ENCODE results near the gene CPLX3. TPM values are rescaled to one million over a fixed set of nuclear protein-coding genes. Genes with fewer than 3 reads are reported as not detected.

Gene CPLX3
- polyA plus RNA-seq, 4 donors: 0.03 to 0.13 TPM; not detected in 2

DNA sequence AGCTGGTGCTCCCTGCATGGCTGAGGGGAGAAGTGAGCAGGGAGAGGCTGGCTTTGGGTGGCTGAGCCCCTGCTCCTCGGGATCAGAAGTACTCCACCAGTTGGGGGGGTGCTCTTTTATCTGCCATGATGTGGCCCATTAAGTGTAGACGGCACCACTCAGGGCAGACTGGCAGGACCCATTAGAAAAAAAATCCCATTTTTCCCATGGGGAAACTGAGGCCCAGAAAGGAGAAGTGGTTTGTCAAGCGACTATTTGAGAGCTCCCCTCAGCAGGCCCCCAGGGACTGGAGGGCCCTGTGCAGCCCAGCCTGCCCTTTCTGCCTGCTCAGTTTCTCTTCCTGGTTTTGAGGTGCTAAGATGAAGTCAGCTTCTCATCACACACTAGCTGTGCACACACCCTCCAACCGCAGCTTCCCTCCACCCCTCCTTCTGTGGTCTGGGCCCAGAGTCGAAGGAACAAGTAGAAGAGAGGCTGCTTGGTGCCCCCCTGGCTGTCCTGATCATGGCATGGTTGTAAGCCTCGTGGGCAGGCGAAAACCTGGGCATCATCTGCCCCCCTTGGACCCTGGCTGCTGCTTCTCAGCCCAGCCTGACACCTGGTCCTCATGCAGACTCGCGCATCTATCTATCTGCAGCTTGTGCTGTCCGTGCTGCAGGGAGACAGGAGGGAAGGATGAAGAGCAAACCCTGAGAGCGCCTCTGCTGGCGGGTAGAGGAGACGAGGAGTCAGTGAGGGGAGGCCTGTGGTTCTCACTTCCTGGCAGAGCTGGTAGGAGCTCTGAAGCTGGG, 39.0 kb upstream of the CPLX3 start:
- DNase-seq (ENCODE audit: low read depth in 4 of 4, low spot score in 3 of 4): no peak

DNA sequence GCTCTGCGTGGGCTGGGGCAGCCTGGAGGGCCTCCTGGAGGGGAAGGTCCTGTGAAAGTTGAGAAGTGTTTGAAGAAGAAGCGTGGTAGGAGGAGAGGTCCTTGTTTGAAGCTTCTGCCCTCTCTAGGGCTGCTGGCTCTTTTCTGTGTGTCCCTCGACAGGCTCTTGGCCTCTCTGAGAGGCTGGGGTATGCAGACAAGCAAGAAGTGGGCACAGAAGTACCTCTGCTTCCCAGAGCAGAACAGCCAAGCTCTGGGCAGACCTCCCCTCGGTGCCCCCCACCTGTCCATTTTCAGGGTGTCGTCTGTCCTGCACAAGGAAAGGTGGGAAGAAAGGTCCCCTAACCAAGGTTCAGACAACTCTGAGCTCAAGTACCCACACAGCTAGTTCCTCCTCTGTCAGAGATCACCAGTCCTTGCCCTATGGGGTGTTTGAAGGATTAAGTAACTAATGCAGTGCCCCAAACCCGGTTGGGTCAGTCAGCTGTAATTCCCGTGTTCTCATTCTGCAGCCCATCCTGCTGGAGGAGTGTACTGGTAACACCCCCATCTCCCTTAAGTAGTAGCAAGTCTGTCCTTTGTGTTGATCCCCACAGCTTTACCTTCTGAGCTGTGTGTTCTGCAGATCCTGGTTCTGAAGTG, 38.3 kb upstream of the CPLX3 start:
- no peak for DNase-seq (ENCODE audit: low read depth in 4 of 4, low spot score in 3 of 4)

DNA sequence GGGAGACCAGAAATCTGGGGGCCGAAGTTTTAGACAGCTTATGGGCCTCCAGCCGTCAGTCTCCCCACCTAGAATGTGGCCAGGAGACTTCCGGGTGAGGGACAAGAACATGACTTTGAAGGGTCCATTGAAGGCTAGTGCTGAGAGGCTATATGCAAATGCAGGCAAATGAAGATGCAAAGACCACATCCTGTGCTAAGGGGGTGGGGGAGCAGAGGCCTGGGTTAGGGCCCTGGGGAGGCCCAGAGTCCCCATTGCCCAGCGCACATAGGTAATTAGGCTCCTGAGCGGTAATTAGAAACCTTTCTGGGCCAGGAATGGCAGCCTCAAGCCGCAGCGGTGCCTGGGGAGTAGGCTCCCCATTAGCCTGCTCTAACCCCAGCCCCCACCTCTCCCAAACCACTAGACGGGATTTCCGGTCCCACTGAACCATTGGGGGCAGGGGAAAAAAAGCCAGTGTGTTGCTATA, 37.7 kb upstream of the CPLX3 start:
- no peak for DNase-seq (ENCODE audit: low read depth in 4 of 4, low spot score in 3 of 4)

- no peak for DNase-seq (ENCODE audit: low read depth in 4 of 4, low spot score in 3 of 4)
Observed at GRCh38 chr15:74789171-74789631, 37.2 kb upstream of the CPLX3 start.

- DNase-seq (ENCODE audit: low read depth in 4 of 4, low spot score in 3 of 4): no peak
Observed at GRCh38 chr15:74789741-74790079, 36.7 kb upstream of the CPLX3 start.

GRCh38 chr15:74790080-74790916, 36.1 kb upstream of the CPLX3 start:
- DNase-seq (ENCODE audit: low read depth in 4 of 4, low spot score in 3 of 4): no peak

- no peak for DNase-seq (ENCODE audit: low read depth in 4 of 4, low spot score in 3 of 4)
Observed at GRCh38 chr15:74791007-74791406, 35.4 kb upstream of the CPLX3 start.

DNA sequence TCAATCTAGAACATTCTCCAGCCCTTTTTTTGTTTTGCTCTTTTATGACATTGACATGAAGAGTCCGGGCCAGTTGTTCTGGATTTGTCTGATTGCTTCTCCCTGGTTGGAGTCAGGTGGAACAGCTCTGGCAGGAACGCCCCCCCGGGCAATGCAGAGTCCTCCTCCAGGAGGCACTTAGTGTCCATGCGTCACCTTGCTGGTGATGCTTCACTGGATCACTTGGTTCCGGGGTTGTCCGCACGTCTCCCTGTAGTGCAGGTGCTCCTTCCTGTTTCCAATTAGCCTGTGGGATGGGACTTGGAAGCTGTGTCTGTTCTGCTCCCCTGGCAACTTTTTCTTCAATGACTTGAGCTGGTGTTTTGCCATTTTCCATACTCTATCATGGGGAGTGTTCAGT, 34.8 kb upstream of the CPLX3 start:
- DNase-seq (ENCODE audit: low read depth in 4 of 4, low spot score in 3 of 4): no peak

GRCh38 chr15:74792227-74793016, 34.0 kb upstream of the CPLX3 start:
- DNase-seq (ENCODE audit: low read depth in 4 of 4, low spot score in 3 of 4): no peak

DNA sequence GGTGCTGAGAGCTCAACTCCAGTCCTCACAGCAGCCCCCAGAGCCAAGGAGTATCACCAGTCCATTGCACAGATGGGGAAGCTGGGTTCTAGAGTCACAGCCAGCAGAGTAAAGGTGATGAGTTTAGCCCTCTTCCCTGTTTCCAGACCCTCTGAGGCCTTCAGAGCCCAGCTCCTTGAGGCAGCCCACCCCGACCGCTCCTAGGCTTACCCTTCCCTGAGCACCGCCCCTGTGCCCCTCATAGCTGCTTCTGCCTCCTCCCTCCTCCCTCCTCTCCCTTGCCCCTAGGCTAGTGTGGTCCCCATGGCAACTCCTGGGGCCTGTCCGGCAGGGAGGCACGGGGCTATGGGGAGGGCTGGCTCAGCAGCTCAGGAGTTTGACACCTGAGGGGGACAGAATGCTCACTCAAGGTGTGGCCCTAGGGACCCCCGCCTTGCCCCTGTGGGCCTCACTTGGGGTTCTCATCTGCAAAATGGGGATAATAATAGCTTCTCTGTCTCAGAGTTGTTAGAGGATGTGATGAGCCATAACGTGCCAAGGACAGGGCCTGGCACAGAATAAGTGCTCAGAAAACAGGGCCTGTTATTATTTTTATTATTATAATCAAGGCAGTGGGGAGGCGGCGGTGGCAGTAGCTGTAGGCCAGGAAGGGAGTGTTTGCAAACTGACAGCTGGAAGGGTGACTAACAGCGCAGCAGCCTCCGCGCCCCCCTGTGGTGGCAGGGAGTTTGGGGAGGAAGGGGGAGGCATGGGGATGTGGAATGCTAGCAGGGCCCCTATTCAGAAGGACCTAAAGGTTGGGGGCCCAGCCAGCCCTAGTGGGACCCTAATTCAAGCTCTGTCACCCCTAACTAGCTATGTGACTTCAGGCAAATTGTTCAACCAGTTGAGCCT, 33.0 kb upstream of the CPLX3 start:
- DNase-seq (ENCODE audit: low read depth in 4 of 4, low spot score in 3 of 4): no peak

DNA sequence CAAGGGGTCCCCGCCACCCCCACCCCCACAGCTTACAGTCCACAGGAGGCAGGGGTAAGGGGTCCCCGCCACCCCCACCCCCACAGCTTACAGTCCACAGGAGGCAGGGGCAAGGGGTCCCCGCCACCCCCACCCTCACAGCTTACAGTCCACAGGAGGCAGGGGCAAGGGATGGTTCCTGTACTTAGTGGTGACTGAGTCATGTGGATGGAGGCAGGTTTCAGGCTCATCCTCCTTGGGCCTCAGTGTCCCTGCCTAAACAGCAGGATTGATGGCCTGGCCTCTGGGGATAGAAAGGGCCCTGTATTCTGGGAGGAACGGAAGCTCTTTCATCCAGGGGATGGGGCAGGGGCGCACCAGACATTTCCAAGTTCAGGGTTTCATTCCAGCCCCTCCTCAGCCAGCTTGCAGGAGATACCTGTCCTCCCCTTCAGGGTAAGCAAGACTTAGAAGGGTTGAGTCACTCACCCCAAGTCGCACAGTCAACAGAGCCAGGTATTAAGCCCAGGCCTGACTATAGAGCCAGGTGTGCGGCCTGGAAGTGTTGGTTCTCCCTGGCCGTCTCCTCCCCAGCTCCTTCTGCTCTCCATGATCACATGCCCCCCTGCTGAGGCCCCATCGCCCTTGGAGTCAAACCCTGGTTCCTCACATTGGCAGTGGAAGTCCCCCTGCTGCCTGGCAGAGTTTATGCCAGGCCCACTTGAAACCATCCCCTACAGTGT, 32.0 kb upstream of the CPLX3 start:
- DNase-seq (ENCODE audit: low read depth in 4 of 4, low spot score in 3 of 4): no peak

DNA sequence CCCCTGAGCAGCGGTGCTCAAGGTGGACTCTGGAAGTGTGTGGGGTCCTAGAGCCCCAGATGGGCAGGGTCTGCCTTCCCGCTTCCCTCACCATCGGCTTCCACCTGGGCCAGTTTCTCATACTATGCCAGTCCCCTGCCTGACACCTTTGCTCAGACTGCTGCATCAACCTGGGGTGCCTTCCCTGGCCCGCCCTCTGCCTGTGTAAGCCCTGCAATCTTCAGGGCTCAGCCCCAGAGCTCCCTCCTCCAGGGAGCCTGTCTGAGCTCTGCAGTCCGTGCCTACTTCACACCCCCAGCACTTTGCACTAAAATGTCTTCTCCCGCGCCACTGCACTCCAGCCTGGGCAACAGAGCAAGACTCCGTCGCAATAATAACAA, 31.5 kb upstream of the CPLX3 start:
- no peak for DNase-seq (ENCODE audit: low read depth in 4 of 4, low spot score in 3 of 4)

- DNase-seq (ENCODE audit: low read depth in 4 of 4, low spot score in 3 of 4): no peak
Observed at GRCh38 chr15:74795966-74796625, 30.3 kb upstream of the CPLX3 start.

DNA sequence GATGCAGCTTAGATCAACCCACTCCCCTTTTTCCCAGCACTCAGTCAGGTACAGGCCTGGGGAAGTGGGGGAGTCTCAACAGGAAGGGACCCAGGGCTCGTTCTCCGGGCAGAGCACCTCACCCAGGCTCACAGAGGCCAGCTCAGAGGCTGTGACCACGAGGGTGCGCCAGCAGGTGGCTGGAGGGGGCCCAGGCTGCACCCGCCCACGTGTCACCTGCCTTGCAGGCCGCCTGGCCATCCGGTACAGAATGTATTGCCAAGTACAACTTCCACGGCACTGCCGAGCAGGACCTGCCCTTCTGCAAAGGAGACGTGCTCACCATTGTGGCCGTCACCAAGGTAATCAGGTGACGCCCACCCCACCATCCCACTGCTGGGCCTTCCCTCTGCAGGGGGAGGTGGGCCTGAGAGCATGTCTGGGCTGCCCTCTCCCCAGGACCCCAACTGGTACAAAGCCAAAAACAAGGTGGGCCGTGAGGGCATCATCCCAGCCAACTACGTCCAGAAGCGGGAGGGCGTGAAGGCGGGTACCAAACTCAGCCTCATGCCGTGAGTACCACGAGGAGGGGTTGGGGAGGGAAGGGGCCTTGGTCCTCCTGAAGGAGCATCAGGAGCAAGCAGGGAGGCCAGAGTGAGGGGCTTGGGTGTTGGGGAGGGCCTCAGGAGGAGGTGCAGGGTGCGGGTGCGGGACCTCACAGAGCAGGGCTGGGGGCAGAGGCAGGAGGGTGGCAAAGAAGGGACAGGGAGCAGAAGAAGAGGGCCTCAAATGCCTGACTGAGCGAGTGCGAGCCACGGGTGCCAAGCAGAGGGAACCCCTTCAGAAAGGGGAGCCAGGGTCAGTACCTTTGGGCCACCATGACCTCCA, 27.8 kb upstream of the CPLX3 start:
- no peak for DNase-seq (ENCODE audit: low read depth in 4 of 4, low spot score in 3 of 4)

GRCh38 chr15:74799255-74799855, 27.1 kb upstream of the CPLX3 start:
- no peak for DNase-seq (ENCODE audit: low read depth in 4 of 4, low spot score in 3 of 4)

GRCh38 chr15:74799856-74800558, 26.4 kb upstream of the CPLX3 start:
- no peak for DNase-seq (ENCODE audit: low read depth in 4 of 4, low spot score in 3 of 4)
